Osteoblast (primary cell): ENCODE measurements around the gene OR52I2. TPM values are rescaled to one million over a fixed set of nuclear protein-coding genes. Genes with fewer than 3 reads are reported as not detected.

Source experiments
- DNase-seq: peaks from one replicate; pipeline ENCODE4 v3.0.0; 2011; ENCODE audit warnings: low spot score, mixed read lengths; ENCODE audit not compliant: insufficient read length; ENCODE audit errors: missing footprints
- H2AFZ ChIP-seq: 2 replicates; pipeline ENCODE4 v1.6.0; 2011; ENCODE audit warnings: mild to moderate bottlenecking, low read length
- H3K27ac ChIP-seq: 2 replicates; pipeline ENCODE4 v1.5.1; 2011; ENCODE audit warnings: mild to moderate bottlenecking, low read depth, low read length, moderate library complexity
- H3K27me3 ChIP-seq: 2 replicates; pipeline ENCODE4 v1.6.0; 2012; ENCODE audit warnings: mild to moderate bottlenecking, control low read depth, inconsistent platforms, low read length, moderate library complexity; ENCODE audit not compliant: insufficient read depth
- H3K36me3 ChIP-seq: 2 replicates; pipeline ENCODE4 v1.5.1; 2011; ENCODE audit warnings: mild to moderate bottlenecking, low read length, control low read depth, moderate library complexity; ENCODE audit not compliant: insufficient read depth
- H3K4me1 ChIP-seq: 2 replicates; pipeline ENCODE4 v1.5.1; 2011; ENCODE audit warnings: mild to moderate bottlenecking, low read length, control low read depth, moderate library complexity; ENCODE audit not compliant: insufficient read depth
- H3K4me2 ChIP-seq: 2 replicates; pipeline ENCODE4 v1.6.0; 2011; ENCODE audit warnings: mild to moderate bottlenecking, low read length; ENCODE audit not compliant: insufficient read depth
- H3K4me3 ChIP-seq: fragments of 200-600 bp; sonication (generic); 3 replicates; pipeline ENCODE4 v1.5.1; 2012; ENCODE audit warnings: mild to moderate bottlenecking, low read length, inconsistent platforms; ENCODE audit not compliant: insufficient read depth
- H3K79me2 ChIP-seq: 2 replicates; pipeline ENCODE4 v1.6.0; 2012; ENCODE audit warnings: mild to moderate bottlenecking, low read length, control low read depth, inconsistent platforms; ENCODE audit not compliant: insufficient read depth
- H3K9me3 ChIP-seq: 2 replicates; pipeline ENCODE4 v1.5.1; 2011; ENCODE audit warnings: low read depth, low read length, control low read depth
- H4K20me1 ChIP-seq: 2 replicates; pipeline ENCODE4 v1.6.0; 2012; ENCODE audit warnings: mild to moderate bottlenecking, low read length, control low read depth; ENCODE audit not compliant: insufficient read depth
- CTCF ChIP-seq: IDR thresholded peaks from 2 replicates; pipeline ENCODE4 v1.5.1; 2011; ENCODE audit warnings: mild to moderate bottlenecking, low read depth, low read length, moderate library complexity; ENCODE audit errors: extremely low read depth
- total RNA-seq: library from RNA; depleted of rRNA; stranded (reverse); fragments of >200 nt; gene quantifications from 2 replicates; pipeline ENCODE4 v1.2.3, GENCODE V29; 2012

The OR52I2 gene
- total RNA-seq, 1 donor: not detected

- TF ChIP-seq CTCF: no peak
- no peaks in the 10 kb centered on the region for H3K36me3 ChIP-seq
- H3K4me1 ChIP-seq: no peaks in the 10 kb centered on the region
- no peak overlapping the region for H3K4me3 ChIP-seq
- no peak for DNase-seq
- H3K27me3 ChIP-seq: no peaks in the 10 kb centered on the region
- H3K79me2 ChIP-seq: no peaks in the 10 kb centered on the region
- H4K20me1 ChIP-seq: no peaks in the 10 kb centered on the region
- H3K4me2 ChIP-seq: no peak overlapping the region
- H3K9me3 ChIP-seq: no peaks in the 10 kb centered on the region
- H3K27ac ChIP-seq: no peak overlapping the region
- H2AFZ ChIP-seq: no peak overlapping the region
Observed at GRCh38 chr11:4559527-4560440, 21.8 kb upstream of the OR52I2 start.

DNA sequence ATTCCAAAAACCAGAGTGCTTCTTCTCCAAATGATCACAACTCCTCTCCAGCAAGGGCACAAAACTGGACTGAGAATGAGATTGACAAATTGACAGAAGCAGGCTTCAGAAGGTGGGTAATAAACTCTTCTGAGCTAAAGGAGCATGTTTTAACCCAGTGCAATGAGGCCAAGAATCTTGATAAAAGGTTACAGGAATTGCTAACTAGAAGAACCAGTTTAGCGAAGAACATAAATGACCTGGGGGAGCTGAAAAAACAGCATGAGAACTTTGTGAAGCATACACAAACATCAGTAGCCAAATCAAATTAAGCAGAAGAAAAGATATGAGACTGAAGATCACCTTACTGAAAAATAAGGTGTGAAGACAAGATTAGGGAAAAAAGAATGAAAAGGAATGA, 21.1 kb upstream of the OR52I2 start:
- no peak for TF ChIP-seq CTCF
- no peak overlapping the region for H3K4me3 ChIP-seq
- H3K27ac ChIP-seq: no peak overlapping the region

GRCh38 chr11:4565371-4565770, 16.2 kb upstream of the OR52I2 start:
- Histone ChIP-seq H3K27me3 (no peaks in the 10 kb centered on the region), H3K4me2 (no peak overlapping the region), H2AFZ (no peak overlapping the region), H3K36me3 (no peaks in the 10 kb centered on the region), H3K27ac (no peak overlapping the region), H3K4me1 (no peaks in the 10 kb centered on the region), H3K79me2 (no peaks in the 10 kb centered on the region), H3K4me3 (no peak overlapping the region), H4K20me1 (no peaks in the 10 kb centered on the region), H3K9me3 (no peaks in the 10 kb centered on the region)
- no peak for TF ChIP-seq CTCF
- no peak for DNase-seq

More for the DNA sequence above, 21.1 kb upstream of the OR52I2 start:
- Histone ChIP-seq H3K4me1 (no peaks in the 10 kb centered on the region), H4K20me1 (no peaks in the 10 kb centered on the region), H2AFZ (no peak overlapping the region), H3K79me2 (no peaks in the 10 kb centered on the region), H3K27me3 (no peaks in the 10 kb centered on the region), H3K36me3 (no peaks in the 10 kb centered on the region), H3K9me3 (no peaks in the 10 kb centered on the region), H3K4me2 (no peak overlapping the region)
- DNase-seq: no peak

DNA sequence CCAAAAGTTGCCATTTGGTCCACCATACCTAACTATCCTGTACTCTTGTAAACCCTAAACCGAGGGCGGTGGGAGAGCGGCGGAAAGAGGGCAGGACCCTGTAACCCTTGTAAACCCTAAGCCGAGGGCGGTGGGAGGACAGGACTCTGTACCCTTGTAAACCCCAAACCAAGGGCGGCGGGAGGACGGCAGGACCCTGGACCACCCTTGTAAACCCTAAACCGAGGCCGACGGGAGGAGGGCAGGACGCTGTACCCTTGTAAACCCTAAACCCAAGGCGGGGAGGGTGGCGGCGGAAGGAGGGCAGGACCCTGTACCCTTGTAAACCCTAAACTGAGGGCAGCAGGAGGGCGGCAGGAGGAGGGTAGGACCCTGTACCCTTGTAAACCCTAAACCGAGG, 12.5 kb upstream of the OR52I2 start:
- H3K4me1 ChIP-seq: no peaks in the 10 kb centered on the region
- H2AFZ ChIP-seq: no peak overlapping the region
- no peak overlapping the region for H3K27ac ChIP-seq
- H3K4me2 ChIP-seq: no peak overlapping the region
- no peaks in the 10 kb centered on the region for H4K20me1 ChIP-seq
- no peak overlapping the region for H3K4me3 ChIP-seq
- no peaks in the 10 kb centered on the region for H3K27me3 ChIP-seq
- no peaks in the 10 kb centered on the region for H3K9me3 ChIP-seq
- no peaks in the 10 kb centered on the region for H3K36me3 ChIP-seq
- no peak for TF ChIP-seq CTCF
- no peak for DNase-seq
- H3K79me2 ChIP-seq: no peaks in the 10 kb centered on the region
